DMS 273 (cell line): ENCODE data around the gene MOV10L1.
"Not testable (repeated sequence)": the region's sequence is repeated elsewhere in the genome, so short reads cannot be mapped to it uniquely, and the experiment has no call there.

ENCODE experiments used
- DNase-seq: peaks from one replicate; lab custom pipeline; 2025; ENCODE audit not compliant: unreplicated experiment; lab: John Stamatoyannopoulos, UW

Gene MOV10L1

GRCh38 chr22:50151571-50152537 lies 62.0 kb downstream of the MOV10L1 start:
- no peak for DNase-seq

GRCh38 chr22:50153056-50153755 lies 63.4 kb downstream of the MOV10L1 start:
- no peak for DNase-seq

GRCh38 chr22:50153756-50154140 lies 63.9 kb downstream of the MOV10L1 start:
- no peak for DNase-seq

- no peak for DNase-seq
Observed at GRCh38 chr22:50157709-50158375, 68.0 kb downstream of the MOV10L1 start.

- no peak for DNase-seq
Observed at GRCh38 chr22:50160947-50161346, 71.1 kb downstream of the MOV10L1 start.

GRCh38 chr22:50161508-50162390 lies 71.9 kb downstream of the MOV10L1 start:
- DNase-seq: no peak

GRCh38 chr22:50162391-50162956 lies 72.7 kb downstream of the MOV10L1 start:
- no peak for DNase-seq

- DNase-seq: no peak
Observed at GRCh38 chr22:50165436-50166123, 75.8 kb downstream of the MOV10L1 start.

- no peak for DNase-seq
Observed at GRCh38 chr22:50167689-50168489, 78.1 kb downstream of the MOV10L1 start.

GRCh38 chr22:50168490-50169180 lies 78.8 kb downstream of the MOV10L1 start:
- DNase-seq: not testable (repeated sequence)

- no peak for DNase-seq
Observed at GRCh38 chr22:50169181-50169759, 79.5 kb downstream of the MOV10L1 start.

- DNase-seq: no peak
Observed at GRCh38 chr22:50169774-50170341, 80.1 kb downstream of the MOV10L1 start.

- DNase-seq: peak; percentile 22
Observed at GRCh38 chr22:50170453-50171318, 80.9 kb downstream of the MOV10L1 start, which contains the start of gene PANX2. Gene PANX2, plus strand, starts transcription at chr22:50170731. Its CDS starts 0 bp downstream, at chr22:50170731.

GRCh38 chr22:50171319-50171964 lies 81.6 kb downstream of the MOV10L1 start:
- no peak for DNase-seq

GRCh38 chr22:50171965-50172421 lies 82.2 kb downstream of the MOV10L1 start:
- DNase-seq: no peak
